HG03025 (cell line): Measurements from ENCODE around the gene ZDHHC19.
"Not testable (repeated sequence)": the region's sequence is repeated elsewhere in the genome, so short reads cannot be mapped to it uniquely, and the experiment has no call there.

Source experiments
- ATAC-seq: cut with Tn5 transposase; IDR thresholded peaks from one replicate; pipeline ENCODE4 v1.9.1; 2021; ENCODE audit warnings: mild to moderate bottlenecking, moderate library complexity; ENCODE audit not compliant: unreplicated experiment, low FRiP score

Gene ZDHHC19

DNA sequence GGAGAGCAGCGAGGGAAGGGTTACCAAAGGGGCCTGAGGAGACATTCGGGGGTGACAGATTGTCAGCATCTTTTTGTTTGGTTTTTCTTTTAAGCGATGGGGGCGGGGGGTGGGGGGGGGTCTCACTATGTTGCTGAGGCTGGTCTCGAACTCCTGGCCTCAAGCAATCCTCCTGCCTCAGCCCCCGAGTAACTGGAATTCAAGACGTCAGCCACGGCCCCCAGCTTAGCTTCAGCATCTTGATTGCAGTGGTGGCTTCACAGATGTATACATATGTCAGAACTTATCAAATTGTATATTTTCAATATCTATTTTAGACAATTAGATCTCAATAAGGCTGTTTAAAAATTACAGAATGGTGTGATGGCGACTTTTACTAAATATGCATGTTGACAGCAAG is 30.9 kb downstream of the ZDHHC19 start:
- ATAC-seq: no peak

DNA sequence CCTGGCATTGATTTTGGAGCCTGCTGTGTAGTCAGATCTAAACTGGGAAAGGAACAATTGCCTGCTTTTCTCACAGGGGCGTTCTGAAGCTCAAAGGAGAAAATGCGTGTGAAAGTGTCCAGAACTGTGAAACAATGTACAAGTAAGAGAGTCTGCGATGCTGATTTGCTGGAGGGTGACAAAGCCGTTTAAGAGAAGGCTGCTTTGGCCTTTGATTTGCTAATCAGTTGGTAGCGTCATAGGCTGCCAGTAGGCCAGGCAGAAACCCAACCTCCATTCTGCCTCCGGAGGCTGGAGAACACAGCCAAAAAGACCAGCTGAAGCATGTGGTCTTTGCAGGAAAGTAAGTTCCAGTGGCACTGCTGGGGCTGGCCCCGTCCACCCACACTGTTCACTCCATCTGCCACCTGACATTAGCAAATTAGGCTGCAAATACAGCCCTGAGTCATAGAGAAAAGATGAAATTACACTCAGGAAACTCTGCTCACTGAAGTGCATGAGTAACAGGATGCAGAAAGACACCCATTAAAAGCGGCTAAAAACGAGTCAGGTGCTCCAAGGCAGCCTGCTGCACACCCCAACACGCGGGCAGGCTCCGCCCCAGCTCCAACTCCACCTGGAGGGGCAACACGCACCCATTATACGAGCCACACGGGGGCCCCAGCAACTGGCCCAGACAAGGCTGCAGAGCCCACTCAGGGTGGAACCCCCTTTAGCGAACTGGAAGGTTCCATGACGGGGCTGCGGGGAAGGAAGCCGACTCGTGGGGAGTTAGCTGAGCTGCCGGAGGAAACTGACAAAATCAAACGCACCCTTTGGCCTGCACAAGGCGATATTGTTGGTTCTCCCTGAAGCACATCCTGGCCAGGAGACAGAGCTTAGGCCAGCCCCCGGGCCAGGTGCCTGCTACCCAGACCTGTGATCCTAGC is 31.6 kb downstream of the ZDHHC19 start:
- peak; percentile 61 for ATAC-seq

DNA sequence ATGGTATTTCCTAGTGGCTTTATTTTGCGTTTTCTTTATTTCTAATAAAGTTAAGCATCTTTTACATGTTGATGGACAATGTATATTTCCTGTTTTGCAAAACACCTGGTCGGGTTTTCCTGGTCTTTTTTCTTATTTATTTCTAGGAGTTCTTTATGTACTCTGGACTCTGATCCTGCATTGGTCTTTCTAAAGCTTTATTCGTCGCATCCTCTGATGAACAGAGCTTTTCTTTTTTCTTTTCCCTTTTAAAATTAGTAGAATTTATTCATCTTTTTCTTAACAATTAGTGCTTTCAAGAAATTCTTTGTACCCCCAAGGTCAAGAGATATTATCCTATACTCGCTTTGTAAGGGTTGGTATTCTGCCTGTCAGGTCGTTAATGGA is 32.2 kb downstream of the ZDHHC19 start:
- no peak for ATAC-seq

DNA sequence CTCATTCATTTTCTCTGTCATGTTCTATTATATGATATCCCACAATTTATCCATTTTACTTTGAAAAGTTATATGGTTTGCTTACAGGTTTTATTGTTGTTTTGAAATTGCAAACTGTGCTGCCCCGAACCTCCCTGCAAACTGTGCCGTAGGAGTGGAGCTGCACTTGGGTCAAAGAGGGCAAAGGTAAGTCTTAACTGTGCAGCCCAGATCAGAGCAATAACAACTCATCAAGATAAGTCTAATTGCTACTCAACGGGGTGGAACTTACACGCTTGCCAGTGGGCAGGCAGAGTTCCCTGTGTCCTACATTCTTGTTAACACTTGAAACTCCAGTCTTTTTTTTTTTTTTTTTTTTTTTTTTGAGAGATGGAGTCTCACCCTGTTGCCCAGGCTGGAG is 33.2 kb downstream of the ZDHHC19 start:
- ATAC-seq: no peak

DNA sequence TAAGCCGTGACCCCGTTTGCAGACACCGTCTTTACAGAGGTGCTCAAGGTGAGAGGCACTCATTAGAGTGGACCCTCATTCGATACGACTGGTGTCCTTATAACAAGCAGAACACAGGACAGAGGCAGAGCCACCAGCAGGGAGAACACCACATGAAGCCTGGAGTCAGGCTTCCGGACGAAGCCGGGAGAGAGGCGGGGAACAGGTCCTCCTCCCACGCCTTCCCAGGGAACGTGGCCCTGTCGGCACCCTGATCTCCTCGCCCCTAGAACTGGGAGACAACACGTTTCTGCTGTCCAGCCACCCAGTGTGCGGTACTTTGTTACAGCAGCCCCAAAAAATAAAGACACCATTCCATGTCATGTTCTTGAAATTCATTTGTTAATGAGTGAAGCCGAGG is 33.6 kb downstream of the ZDHHC19 start:
- ATAC-seq: no peak

DNA sequence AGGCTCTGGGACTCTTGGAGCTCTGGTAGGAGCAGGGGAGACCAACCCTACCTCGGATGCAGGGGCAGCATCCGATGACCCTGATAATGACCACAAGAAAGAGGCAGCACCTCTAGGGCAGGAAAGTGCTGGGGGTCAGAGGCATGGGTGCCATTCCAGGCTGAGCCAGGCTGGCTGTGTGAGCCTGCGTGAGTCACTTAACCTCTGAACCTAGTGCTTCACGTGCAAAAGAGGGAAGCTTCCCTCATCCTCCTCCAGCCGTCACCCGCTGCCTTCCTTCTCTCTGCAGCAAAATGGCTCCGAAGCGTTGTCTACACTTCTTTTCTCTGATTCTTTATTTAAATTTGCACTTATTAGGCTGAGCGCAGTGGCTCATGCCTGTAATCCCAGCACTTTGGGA is 35.5 kb downstream of the ZDHHC19 start:
- ATAC-seq: no peak

DNA sequence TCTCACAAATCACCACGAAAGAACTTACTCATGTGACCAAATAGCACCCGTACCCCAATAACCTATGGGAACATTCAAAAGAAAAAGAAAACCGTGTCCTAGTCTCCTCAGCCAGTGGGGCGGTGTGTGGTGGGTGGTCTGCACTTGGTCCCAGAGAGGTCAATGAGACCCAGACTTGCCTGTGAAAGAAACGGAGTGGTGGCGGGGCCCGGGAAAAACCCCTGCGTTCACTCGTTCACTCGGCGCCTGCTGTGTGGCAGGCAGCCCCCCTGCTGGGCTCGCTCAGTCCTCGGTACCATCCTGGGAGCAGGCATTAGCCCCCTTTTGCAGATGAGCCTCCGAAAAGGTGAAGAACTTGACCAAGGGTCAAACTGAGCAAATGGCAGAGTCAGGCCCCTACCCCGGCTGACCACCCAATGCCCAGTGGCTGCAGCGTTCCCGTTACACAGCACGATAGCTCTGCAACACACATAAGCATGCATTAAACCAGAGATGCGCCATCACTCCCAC is 36.0 kb downstream of the ZDHHC19 start:
- ATAC-seq: no peak

DNA sequence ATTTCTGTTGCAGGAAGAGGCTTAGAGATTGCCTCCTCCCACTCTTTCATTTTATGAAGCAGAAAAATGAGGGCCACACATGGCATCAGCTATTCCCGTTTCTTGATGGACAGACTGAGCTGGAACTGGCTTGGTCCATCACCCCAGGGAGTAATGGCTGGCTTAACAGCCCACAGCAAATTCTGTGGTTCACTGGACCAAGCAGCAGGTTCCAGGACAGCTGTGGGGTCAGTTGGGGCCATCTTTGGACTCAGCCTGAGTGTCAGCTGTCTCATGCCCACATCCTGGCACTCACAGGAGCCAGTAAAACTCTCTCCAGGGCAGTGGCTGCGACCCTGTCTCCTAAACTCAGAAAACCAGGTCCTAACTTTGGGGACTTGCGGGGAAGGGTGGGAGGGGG is 36.5 kb downstream of the ZDHHC19 start:
- ATAC-seq: no peak

DNA sequence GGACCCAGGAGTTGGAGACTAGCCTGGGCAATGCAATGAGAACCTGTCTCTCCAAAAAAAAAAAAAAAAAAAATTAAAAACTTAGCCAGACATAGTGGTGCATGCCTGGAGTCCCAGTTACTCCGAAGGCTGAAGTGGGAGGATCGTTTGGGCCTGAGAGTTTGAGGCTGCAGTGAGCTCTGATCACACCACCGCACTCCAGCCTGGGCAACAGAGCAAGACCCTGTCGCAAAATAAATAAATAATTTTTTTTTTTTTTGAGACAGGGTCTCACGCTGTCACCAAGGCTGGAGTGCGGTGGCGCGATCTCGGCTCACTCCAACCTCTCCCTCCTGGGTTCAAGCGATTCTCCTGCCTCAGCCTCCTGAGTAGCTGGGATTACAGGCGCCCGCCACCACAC is 40.9 kb downstream of the ZDHHC19 start:
- not testable (repeated sequence) for ATAC-seq

DNA sequence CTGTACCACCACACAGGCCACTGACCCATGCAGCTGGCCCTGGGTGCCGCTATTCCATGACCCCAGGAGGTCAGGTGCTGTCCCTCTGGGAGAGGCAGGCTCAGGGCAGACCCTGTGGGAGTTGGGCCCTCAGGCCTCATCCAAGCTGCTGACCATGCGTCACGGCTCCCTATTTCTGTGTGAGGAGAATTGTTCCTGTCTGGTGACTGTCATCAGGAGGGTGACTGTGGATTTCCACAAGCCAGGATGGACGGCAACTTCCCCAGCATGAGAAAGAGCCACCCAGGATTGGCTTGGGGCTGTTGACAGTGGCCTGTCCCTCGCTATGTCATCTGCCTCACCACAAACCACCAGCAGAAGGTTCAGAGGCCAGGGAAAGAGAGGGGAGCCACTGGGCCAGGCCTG is 41.4 kb downstream of the ZDHHC19 start:
- no peak for ATAC-seq

DNA sequence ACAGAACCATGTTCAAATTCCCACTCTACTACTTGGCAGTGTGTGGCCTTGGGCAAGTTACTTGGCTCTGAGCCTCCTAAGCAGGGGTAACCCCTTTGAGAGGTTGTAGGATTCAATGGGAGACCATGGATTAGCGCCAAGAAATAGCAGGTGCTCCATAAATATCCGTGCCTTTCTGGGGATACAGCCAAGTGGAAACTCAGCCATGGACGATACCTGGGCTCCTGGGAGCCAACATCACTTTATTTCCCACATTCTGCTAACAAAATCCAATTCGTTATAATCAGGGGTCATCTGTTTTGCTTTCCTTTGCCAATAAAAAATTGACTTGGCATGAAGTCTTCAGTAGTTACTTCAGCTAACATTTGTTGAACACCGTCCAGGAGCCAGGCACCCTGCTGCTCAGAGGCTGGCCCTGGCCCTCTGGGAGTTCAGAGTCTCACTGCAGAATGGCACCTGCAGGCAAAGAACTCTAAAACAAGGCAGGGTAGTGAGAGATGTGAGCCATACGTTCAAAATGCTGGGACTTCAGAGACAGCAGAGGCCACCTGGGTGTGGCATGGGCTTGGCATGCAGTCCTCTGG is 42.3 kb downstream of the ZDHHC19 start:
- no peak for ATAC-seq

DNA sequence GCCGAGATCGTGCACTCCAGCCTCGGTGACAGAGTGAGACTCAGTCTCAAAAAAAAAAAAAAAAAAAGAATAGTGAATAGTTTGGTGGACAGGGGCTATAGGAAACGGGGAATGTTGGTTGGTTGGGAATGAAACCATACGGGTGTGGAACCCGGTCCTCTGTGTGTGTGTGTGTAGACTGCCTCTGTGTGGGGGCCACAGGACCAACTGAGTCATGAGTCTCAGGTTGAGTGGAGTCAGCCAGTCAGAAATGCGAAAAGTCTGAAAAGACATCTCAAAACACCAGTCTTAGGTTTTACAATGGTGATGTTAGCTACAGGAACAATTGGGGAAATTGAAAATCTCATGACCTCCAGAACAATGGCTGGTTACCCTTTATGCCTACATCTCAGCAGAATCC is 44.5 kb downstream of the ZDHHC19 start:
- no peak for ATAC-seq

DNA sequence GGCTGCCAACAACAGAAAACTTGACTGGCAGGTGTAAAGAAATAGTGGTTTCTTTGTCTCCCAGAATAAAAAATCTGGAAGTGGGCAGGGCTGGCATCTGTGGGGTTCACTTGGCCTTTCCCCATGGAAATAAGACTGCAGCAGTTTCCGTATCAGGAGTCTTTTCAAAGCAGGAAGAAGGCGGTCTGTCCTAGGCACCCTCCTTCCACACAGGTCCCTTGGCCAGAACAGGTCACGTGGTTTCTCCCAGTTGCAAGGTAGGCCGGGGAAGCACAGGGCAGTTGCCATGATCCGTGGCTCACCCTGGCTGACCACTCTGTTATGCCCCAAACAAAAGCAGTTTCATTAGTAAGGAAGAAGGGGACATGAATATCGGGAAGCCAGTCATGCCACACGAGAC is 45.4 kb downstream of the ZDHHC19 start:
- ATAC-seq: no peak

DNA sequence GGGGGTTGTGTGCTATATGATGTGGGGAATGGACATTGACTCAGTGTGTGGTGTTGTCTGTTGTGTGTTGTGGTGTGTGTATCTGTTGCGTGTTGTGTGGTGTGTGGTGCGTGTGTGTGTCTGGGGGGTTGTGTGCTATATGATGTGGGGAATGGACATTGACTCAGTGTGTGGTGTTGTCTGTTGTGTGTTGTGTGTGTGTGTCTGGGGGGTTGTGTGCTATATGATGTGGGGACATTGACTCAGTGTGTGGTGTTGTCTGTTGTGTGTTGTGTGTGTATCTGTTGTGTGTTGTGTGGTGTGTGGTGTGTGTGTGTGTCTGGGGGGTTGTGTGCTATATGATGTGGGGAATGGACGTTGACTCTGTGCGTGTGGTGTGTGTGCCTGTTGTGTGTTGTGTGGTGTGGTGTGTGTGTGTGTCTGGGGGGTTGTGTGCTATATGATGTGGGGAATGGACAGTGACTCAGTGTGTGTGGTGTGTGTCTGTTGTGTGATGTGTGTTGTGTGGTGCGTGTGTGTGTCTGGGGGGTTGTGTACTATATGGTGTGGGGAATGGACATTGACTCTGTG is 46.1 kb downstream of the ZDHHC19 start:
- ATAC-seq: not testable (repeated sequence)

DNA sequence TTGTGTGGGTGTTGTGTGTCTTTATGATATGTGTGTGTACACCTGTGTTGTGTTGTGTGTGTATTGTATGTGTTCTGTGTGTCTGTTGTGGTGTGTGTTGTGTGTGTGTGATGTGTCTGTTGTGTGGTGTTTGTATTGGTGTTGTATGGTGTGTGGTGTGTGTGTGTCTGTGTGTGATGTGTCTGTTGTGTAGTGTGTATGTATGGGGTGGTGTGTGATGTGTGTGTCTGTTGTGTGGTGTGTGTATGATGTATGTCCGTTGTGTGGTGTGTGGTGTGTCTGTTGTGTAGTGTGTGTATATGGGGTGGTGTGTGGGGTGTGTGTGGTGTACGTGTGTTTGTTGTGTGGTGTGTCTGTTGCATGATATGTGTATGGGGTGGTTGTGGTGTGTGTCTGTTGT is 46.6 kb downstream of the ZDHHC19 start:
- no peak for ATAC-seq

DNA sequence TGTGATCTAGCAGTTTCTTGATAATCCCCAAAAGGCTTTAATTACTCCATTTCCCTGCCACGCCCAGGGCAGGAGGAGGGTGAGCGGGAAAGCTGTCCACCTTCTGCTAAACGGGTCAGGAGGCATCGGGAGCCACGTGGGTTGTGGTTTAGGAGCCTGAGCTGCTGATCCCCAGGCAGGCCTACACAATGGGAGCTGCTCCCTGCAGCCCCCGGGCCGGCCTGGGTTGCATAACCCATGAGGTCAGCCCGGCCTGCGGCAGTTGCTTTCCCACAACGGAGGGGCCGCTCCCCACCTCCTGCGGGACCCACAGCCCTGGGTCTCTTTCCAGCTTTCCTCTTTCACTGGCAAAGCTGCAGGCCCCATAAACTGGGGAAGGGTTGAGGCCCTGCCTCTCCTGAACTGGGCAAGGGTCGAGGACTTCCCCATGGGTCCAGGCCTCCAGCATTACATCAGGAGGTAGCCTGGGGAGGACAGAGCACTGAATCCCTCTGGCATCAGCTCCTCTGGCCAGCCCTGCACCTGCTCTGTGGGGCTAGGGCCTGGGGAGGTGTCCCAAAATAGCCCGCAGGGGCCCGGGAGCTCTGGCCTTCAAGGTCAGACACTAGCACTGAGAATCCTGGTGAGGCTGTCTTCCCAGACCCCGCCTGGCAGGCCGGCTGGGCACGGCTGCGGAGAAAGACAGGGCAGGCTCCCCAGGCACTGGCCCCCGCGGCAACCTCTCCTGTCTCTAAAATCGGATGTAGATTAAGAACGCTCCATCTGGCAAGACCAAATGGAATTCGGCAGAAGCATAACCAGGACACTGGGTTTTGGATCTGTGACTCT is 47.3 kb downstream of the ZDHHC19 start:
- no peak for ATAC-seq

DNA sequence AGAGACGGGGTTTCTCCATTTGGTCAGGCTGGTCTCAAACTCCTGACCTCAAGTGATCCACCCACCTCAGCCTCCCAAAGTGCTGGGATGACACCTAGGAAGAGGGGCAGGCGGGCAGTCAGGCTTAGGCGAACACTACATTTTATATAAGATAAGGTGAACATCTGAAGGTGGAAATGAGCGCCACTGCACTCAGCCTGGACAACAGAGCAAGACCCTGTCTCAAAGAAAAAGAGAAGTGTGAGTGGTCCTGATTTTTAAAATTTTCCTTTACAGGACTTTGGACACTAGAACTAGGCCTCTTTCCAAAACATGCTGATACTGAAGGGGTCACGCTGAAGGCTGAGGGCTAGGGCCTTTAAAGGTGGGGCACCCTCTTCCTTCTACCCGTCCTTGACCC is 48.0 kb downstream of the ZDHHC19 start:
- ATAC-seq: no peak

DNA sequence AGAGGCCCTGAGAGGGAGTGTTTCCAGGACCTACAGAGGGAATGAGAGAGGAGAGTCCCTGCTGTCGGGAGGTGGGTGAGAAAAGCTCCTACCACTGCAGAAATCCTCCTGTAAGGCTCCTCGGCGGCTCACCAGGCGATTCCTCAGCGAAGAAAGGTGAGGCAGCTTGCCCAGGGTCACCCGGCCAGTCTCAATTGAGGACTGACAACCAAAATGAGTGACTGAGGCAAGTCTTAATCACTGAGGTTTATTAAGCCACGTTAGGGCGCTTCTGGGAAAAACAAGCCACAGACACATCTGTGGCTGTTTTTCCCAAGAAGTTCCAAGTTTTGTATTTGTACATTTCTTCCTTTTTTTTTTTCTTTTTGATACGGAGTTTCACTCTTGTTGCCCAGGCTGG is 48.5 kb downstream of the ZDHHC19 start:
- no peak for ATAC-seq

DNA sequence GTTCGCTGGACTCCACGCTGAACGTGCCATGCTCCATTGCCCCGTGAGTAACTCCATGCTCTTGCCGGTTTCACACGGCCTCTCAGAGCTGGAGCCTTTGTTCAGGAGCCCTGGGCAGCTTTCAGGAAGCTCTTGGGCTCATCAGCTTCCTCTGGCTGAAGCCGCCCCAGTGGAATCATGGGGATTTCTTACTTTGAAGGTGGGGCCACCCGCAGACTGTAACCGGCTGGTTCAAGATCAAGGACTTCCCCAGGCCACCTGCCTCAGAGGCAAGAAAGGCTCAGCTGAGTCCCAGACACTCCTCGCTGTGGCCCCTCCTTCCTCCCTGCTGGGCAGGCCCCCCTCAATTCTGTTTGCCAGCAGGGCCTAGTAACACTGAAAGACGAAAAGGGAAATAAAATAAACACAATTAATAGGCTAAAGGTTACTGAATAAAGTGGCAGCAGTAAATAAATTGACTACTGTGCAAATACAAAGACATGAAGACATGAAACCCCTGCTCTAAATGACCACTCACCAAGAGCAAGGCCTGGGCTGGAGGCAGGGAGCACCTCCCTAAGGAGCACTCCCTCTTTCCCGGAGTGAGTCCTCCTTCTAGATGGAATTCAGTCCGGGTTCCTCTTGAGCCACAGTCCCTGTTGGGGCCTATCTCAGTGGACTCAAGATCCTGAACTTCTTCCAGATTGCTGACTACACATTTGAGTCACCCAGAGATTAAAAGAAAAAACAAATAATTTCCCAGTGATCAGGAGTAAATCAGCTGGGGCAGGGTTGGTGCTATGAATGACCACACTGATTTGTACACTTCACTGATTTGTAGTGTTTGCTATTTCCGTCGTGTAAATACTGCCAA is 51.0 kb downstream of the ZDHHC19 start:
- ATAC-seq: peak; percentile 53

DNA sequence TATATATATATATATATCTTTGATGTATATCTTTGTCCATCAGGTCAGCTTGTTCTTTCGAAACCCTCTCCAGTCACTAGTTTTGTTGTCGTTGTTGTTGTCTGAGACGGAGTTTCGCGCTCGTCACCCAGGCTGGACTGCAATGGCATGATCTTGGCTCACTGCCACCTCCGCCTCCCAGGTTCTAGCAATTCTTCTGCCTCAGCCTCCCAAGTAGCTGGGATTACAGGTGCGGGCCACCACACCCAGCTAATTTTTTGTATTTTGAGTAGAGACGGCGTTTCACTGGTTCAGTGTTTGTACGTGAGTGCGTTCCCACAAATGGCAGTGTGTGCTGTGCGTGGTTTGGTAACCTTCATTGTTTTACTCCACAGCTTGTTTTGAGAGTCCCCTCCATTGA is 51.7 kb downstream of the ZDHHC19 start:
- ATAC-seq: no peak
